CD14-positive monocyte (primary cell): ENCODE results near the gene DGKE. TPM values are rescaled to one million over a fixed set of nuclear protein-coding genes. Genes with fewer than 3 reads are reported as not detected.

Source experiments
- DNase-seq, 3 donors: peaks; one replicate each; pipeline ENCODE4 v3.0.0-alpha.2; 2011 to 2022
- H2AFZ ChIP-seq: 2 replicates; pipeline ENCODE4 v1.6.0; 2012; ENCODE audit warnings: mild to moderate bottlenecking, low read depth, low read length, inconsistent platforms; ENCODE audit not compliant: insufficient read depth, poor library complexity, severe bottlenecking
- H3K27ac ChIP-seq, 2 donors: 1 replicate in 1 of 2; 2 replicates in 1 of 2; pipeline ENCODE4 v1.5.1; 2012 to 2013; ENCODE audit warnings: low read length in 2 of 2, control low read depth in 1 of 2, inconsistent platforms in 1 of 2, low read depth in 1 of 2, mild to moderate bottlenecking in 1 of 2
- H3K27me3 ChIP-seq, 2 donors: one replicate each; pipeline versions ENCODE4 v1.6.0 to v1.6.1; 2011 to 2013; ENCODE audit warnings: low read length in 2 of 2; ENCODE audit not compliant: control insufficient read depth in 2 of 2, insufficient read depth in 2 of 2
- H3K36me3 ChIP-seq, 2 donors: replicated peaks in 1 of 2; 1 replicate in 1 of 2; 2 replicates in 1 of 2; pipeline versions ENCODE4 v1.5.1 to v1.6.1; 2012 to 2013; ENCODE audit warnings: low read length in 2 of 2, control low read depth in 1 of 2, inconsistent platforms in 1 of 2, mild to moderate bottlenecking in 1 of 2; ENCODE audit not compliant: insufficient read depth in 2 of 2, control insufficient read depth in 1 of 2
- H3K4me1 ChIP-seq, 2 donors: 1 replicate in 1 of 2; 2 replicates in 1 of 2; pipeline versions ENCODE4 v1.5.1 to v1.6.1; 2012 to 2013; ENCODE audit warnings: low read length in 2 of 2, control low read depth in 1 of 2, inconsistent platforms in 1 of 2, mild to moderate bottlenecking in 1 of 2, moderate library complexity in 1 of 2; ENCODE audit not compliant: insufficient read depth in 2 of 2, control insufficient read depth in 1 of 2
- H3K4me2 ChIP-seq: replicated peaks from 2 replicates; pipeline ENCODE3; 2012; ENCODE audit warnings: low read length, moderate library complexity, mild to moderate bottlenecking; ENCODE audit not compliant: poor library complexity, severe bottlenecking; ENCODE audit errors: extremely low read depth
- H3K4me3 ChIP-seq, 3 experiments: fragments of 200-600 bp in 1 of 3; sonication (generic) in 1 of 3; replicated peaks in 1 of 3; 1 replicate in 2 of 3; 2 replicates in 1 of 3; pipeline ENCODE4 v1.5.1; 2011 to 2013; ENCODE audit warnings: low read length in 3 of 3, mild to moderate bottlenecking in 3 of 3, control low read depth in 2 of 3, low read depth in 2 of 3, inconsistent platforms in 1 of 3, moderate library complexity in 1 of 3
- H3K79me2 ChIP-seq: 2 replicates; pipeline ENCODE4 v1.6.0; 2012; ENCODE audit warnings: mild to moderate bottlenecking, control low read depth, inconsistent platforms, low read length, moderate library complexity; ENCODE audit not compliant: insufficient read depth
- H3K9ac ChIP-seq: 2 replicates; pipeline ENCODE4 v1.6.0; 2017; ENCODE audit warnings: low read length, mild to moderate bottlenecking; ENCODE audit not compliant: insufficient read depth, poor library complexity, severe bottlenecking
- H3K9me3 ChIP-seq, 2 donors: replicated peaks in 1 of 2; 1 replicate in 1 of 2; 2 replicates in 1 of 2; pipeline versions ENCODE4 v1.5.1 to v1.6.1; 2012 to 2013; ENCODE audit warnings: low read length in 2 of 2, control low read depth in 1 of 2; ENCODE audit not compliant: control insufficient read depth in 1 of 2, insufficient read depth in 1 of 2
- H4K20me1 ChIP-seq: 2 replicates; pipeline ENCODE4 v1.6.0; 2012; ENCODE audit warnings: mild to moderate bottlenecking, low read length, control low read depth, moderate library complexity; ENCODE audit not compliant: insufficient read depth
- H3K27ac Mint-ChIP-seq, 7 donors: one replicate each; pipeline ENCODE4 v1.8.0; 2020; ENCODE audit warnings: mild to moderate bottlenecking in 7 of 7, mixed read lengths in 7 of 7, moderate library complexity in 6 of 7, inconsistent platforms in 2 of 7
- H3K27me3 Mint-ChIP-seq, 3 donors: one replicate each; pipeline ENCODE4 v1.8.0; 2021 to 2022; ENCODE audit warnings: low read depth in 3 of 3, mild to moderate bottlenecking in 3 of 3, mixed read lengths in 3 of 3, moderate library complexity in 3 of 3, inconsistent platforms in 1 of 3
- H3K36me3 Mint-ChIP-seq, 2 donors: one replicate each; pipeline ENCODE4 v1.8.0; 2020; ENCODE audit warnings: mixed read lengths in 2 of 2, inconsistent platforms in 1 of 2, mild to moderate bottlenecking in 1 of 2
- H3K4me1 Mint-ChIP-seq: one replicate; pipeline ENCODE4 v1.8.0; 2020; ENCODE audit warnings: mild to moderate bottlenecking, mixed read lengths
- H3K4me3 Mint-ChIP-seq, 2 donors: one replicate each; pipeline ENCODE4 v1.8.0; 2020; ENCODE audit warnings: mild to moderate bottlenecking in 2 of 2, mixed read lengths in 2 of 2, moderate library complexity in 1 of 2
- H3K9me3 Mint-ChIP-seq, 7 donors: one replicate each; pipeline ENCODE4 v1.8.0; 2020 to 2022; ENCODE audit warnings: mixed read lengths in 7 of 7, mild to moderate bottlenecking in 6 of 7, moderate library complexity in 6 of 7, inconsistent platforms in 2 of 7
- WGBS: methylation state at CpG from one replicate; pipeline ENCODE4 v1.1.5; 2013; ENCODE audit warnings: missing lambda C conversion rate; ENCODE audit not compliant: insufficient coverage; 5-methylcytosine and 5-hydroxymethylcytosine counted together
- intact Hi-C, 2 donors: fragments of 100-400 bp; cut with micrococcal nuclease; formaldehyde crosslinking; loops; one replicate each; pipeline versions ENCODE4 v1.15.0 to v1.15.1; 2023
- polyA plus RNA-seq, 3 donors: library from polyadenylated mRNA; depleted of rRNA in 1 of 3; unstranded in 2 of 3; stranded (reverse) in 1 of 3; fragments of 300-500 nt in 2 of 3; fragments of >200 nt in 1 of 3; fragmentation: Illumina TruSeq in 2 of 3; gene quantifications; 1 replicate in 2 of 3; 2 replicates in 1 of 3; pipeline ENCODE4 v1.2.3, GENCODE V29; 2012 to 2021
- TF ChIP-seq, protein P1 (sequence below): fragments of 200-600 bp; IDR thresholded peaks from one replicate; pipeline ENCODE4 v1.8.0; 2022; ENCODE audit warnings: antibody characterized with exemption, mild to moderate bottlenecking

Gene DGKE
- polyA plus RNA-seq, 3 donors, result 1.1 to 3.0 (median 1.5) TPM

DNA sequence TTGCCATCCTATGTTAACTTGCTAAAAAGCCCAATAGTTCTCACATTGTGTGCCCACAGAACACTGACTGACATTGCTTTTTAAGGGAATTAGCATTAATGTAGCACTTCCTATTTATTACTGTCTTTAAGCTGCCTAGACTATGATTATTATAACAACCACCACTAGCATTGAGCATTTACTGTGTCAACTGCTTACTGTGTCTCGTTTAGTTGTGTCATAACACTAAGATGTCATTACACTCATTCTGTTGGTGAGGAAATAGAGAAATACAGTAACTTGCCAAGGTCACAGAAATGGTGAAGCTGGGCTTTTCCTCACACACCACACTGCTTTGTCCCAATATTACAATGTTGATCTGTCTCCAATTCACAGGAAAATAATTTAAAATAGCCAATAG lies 49.7 kb downstream of the DGKE start:
- peaks cover 6 to 21% (median 9%) of the 10 kb centered on the region in 7 donors for H3K9me3 Mint-ChIP-seq
- peaks cover 62% of the 10 kb centered on the region for H3K4me1 Mint-ChIP-seq
- TF ChIP-seq, protein P1, sequence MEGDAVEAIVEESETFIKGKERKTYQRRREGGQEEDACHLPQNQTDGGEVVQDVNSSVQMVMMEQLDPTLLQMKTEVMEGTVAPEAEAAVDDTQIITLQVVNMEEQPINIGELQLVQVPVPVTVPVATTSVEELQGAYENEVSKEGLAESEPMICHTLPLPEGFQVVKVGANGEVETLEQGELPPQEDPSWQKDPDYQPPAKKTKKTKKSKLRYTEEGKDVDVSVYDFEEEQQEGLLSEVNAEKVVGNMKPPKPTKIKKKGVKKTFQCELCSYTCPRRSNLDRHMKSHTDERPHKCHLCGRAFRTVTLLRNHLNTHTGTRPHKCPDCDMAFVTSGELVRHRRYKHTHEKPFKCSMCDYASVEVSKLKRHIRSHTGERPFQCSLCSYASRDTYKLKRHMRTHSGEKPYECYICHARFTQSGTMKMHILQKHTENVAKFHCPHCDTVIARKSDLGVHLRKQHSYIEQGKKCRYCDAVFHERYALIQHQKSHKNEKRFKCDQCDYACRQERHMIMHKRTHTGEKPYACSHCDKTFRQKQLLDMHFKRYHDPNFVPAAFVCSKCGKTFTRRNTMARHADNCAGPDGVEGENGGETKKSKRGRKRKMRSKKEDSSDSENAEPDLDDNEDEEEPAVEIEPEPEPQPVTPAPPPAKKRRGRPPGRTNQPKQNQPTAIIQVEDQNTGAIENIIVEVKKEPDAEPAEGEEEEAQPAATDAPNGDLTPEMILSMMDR, result no peak
- Histone ChIP-seq H3K36me3 (peaks cover 13 to 39% of the 10 kb centered on the region in 2 donors), H3K4me2 (no peak overlapping the region), H3K9me3 (peaks cover 8 to 13% of the 10 kb centered on the region in 2 donors), H3K9ac (no peak overlapping the region), H3K4me3 (no peak overlapping the region), H3K4me1 (peaks cover 29 to 53% of the 10 kb centered on the region in 2 donors), H3K79me2 (no peaks in the 10 kb centered on the region), H4K20me1 (peaks cover 50% of the 10 kb centered on the region), H3K27me3 (no peaks in the 10 kb centered on the region), H3K27ac (peak overlapping the region in 1 of 2 donors; percentile 67), H2AFZ (no peak overlapping the region)
- H3K36me3 Mint-ChIP-seq, result peaks cover 42 to 45% of the 10 kb centered on the region in 2 donors
- H3K4me3 Mint-ChIP-seq, result no peak overlapping the region
- peak; percentile 24 to 54 (median 53) for DNase-seq
- peak overlapping the region in 5 of 7 donors; percentile 3 to 75 (median 48) for H3K27ac Mint-ChIP-seq
- intact Hi-C loops, result no loop called here
- peaks cover 0 to 3% (median 0%) of the 10 kb centered on the region in 3 donors for H3K27me3 Mint-ChIP-seq
- WGBS, result no CpG with 5 or more reads among the region's 1 CpG

DNA sequence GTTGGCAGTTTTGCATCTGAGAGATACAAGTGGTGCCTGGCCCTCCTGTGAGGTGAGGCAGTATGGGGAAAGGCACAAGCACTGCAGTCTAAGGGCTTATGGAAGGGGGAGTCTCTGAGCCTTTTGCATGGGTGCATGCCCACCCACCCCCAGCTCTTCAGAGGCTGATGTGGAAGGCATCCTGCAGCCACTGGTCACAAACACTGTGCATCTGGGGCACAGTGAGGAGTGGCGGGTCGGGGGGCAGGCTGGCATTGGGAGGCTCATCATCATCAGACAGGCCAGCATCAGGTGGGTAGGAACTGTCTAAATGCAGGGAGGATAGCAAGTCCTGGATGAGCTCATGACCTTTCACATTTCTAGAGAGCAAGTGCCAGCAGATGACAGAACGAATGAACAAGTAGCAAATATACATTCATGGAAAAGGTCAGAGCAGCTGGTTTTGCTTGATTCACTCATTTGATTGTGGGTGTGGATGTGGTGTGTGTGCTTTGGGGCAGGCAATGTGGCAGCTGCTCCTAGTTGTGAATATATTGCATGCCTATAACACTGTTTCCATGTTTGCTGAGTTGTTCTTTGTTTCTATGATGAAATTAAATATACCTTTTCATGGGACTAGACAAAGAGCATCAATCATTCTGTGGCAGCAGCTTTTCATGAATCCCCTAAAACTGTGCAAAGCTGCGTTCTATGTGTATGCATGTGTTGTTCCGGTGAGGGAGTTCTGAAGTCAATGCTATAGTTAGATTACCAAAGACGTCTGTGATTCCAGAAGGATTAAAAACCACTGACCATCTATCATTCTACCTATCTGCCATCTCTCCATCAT lies 50.7 kb downstream of the DGKE start:
- Histone ChIP-seq H3K4me3 (no peak overlapping the region), H2AFZ (no peak overlapping the region), H3K9ac (no peak overlapping the region), H4K20me1 (peaks cover 61% of the 10 kb centered on the region), H3K9me3 (peaks cover 19% of the 10 kb centered on the region in 2 donors), H3K4me2 (no peak overlapping the region), H3K36me3 (peaks cover 21 to 49% of the 10 kb centered on the region in 2 donors), H3K79me2 (no peaks in the 10 kb centered on the region), H3K27ac (peak overlapping the region in 1 of 2 donors; percentile 67), H3K27me3 (no peaks in the 10 kb centered on the region), H3K4me1 (peaks cover 23 to 47% of the 10 kb centered on the region in 2 donors)
- Mint-ChIP-seq H3K36me3 (peaks cover 53 to 55% of the 10 kb centered on the region in 2 donors), H3K27ac (peak overlapping the region in 6 of 7 donors; percentile 28 to 74 (median 56)), H3K4me3 (no peak overlapping the region), H3K4me1 (peaks cover 55% of the 10 kb centered on the region), H3K9me3 (peaks cover 6 to 21% (median 18%) of the 10 kb centered on the region in 7 donors), H3K27me3 (peaks cover 0 to 3% (median 0%) of the 10 kb centered on the region in 3 donors)
- TF ChIP-seq, protein P1, result no peak
- WGBS, result 100% methylated on average over 2 of the region's 6 CpGs
- no peak for DNase-seq
- intact Hi-C loops, result no loop called here
